HL-60 (cell line): Measurements from ENCODE around the gene ZBTB34.

Experiments used
- DNase-seq, 2 experiments: peaks; one replicate each; pipeline ENCODE4 v3.0.0-alpha.2; 2010 to 2020; ENCODE audit warnings: low read depth in 1 of 2, low spot score in 1 of 2
- H3K27ac ChIP-seq: fragments of 250-450 bp; sonication (Bioruptor Pico); replicated peaks from 2 replicates; pipeline ENCODE4 v1.5.1; 2020; ENCODE audit warnings: mild to moderate bottlenecking, moderate library complexity
- H3K27me3 ChIP-seq: fragments of 250-450 bp; sonication (Bioruptor Pico); 2 replicates; pipeline ENCODE4 v1.5.1; 2021; ENCODE audit warnings: mild to moderate bottlenecking, moderate library complexity; ENCODE audit not compliant: insufficient read depth, poor library complexity, severe bottlenecking
- H3K4me3 ChIP-seq: replicated peaks from 2 replicates; pipeline ENCODE4 v1.5.1; 2011; ENCODE audit warnings: mild to moderate bottlenecking, control low read depth, low read length; ENCODE audit not compliant: insufficient read depth
- CTCF ChIP-seq: IDR thresholded peaks from one replicate; pipeline ENCODE4 v1.5.1; 2011; ENCODE audit warnings: low read length, control low read depth, inconsistent platforms; ENCODE audit not compliant: insufficient read depth
- GABPA ChIP-seq: IDR thresholded peaks from 2 replicates; pipeline ENCODE4 v1.6.1; 2012; ENCODE audit warnings: low read depth
- POLR2AphosphoS5 ChIP-seq: IDR thresholded peaks from 2 replicates; pipeline ENCODE4 v1.6.1; 2012; ENCODE audit warnings: low read depth
- SPI1 ChIP-seq: IDR thresholded peaks from 2 replicates; pipeline ENCODE4 v1.6.1; 2012; ENCODE audit warnings: low read depth, mild to moderate bottlenecking, borderline replicate concordance
- TF ChIP-seq, protein P1 (sequence below): IDR thresholded peaks from 2 replicates; pipeline ENCODE4 v1.6.1; 2012; ENCODE audit warnings: low read depth; ENCODE audit not compliant: insufficient replicate concordance

Gene ZBTB34

GRCh38 chr9:126838055-126838811, 22.2 kb upstream of the ZBTB34 start:
- H3K4me3 ChIP-seq: no peak overlapping the region
- H3K27ac ChIP-seq: no peak overlapping the region
- DNase-seq: no peak
- H3K27me3 ChIP-seq: no peaks in the 10 kb centered on the region
- TF ChIP-seq GABPA: no peak
- TF ChIP-seq SPI1: no peak
- TF ChIP-seq, protein P1, sequence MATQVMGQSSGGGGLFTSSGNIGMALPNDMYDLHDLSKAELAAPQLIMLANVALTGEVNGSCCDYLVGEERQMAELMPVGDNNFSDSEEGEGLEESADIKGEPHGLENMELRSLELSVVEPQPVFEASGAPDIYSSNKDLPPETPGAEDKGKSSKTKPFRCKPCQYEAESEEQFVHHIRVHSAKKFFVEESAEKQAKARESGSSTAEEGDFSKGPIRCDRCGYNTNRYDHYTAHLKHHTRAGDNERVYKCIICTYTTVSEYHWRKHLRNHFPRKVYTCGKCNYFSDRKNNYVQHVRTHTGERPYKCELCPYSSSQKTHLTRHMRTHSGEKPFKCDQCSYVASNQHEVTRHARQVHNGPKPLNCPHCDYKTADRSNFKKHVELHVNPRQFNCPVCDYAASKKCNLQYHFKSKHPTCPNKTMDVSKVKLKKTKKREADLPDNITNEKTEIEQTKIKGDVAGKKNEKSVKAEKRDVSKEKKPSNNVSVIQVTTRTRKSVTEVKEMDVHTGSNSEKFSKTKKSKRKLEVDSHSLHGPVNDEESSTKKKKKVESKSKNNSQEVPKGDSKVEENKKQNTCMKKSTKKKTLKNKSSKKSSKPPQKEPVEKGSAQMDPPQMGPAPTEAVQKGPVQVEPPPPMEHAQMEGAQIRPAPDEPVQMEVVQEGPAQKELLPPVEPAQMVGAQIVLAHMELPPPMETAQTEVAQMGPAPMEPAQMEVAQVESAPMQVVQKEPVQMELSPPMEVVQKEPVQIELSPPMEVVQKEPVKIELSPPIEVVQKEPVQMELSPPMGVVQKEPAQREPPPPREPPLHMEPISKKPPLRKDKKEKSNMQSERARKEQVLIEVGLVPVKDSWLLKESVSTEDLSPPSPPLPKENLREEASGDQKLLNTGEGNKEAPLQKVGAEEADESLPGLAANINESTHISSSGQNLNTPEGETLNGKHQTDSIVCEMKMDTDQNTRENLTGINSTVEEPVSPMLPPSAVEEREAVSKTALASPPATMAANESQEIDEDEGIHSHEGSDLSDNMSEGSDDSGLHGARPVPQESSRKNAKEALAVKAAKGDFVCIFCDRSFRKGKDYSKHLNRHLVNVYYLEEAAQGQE: no peak
- TF ChIP-seq POLR2AphosphoS5: no peak
- no peak for TF ChIP-seq CTCF

DNA sequence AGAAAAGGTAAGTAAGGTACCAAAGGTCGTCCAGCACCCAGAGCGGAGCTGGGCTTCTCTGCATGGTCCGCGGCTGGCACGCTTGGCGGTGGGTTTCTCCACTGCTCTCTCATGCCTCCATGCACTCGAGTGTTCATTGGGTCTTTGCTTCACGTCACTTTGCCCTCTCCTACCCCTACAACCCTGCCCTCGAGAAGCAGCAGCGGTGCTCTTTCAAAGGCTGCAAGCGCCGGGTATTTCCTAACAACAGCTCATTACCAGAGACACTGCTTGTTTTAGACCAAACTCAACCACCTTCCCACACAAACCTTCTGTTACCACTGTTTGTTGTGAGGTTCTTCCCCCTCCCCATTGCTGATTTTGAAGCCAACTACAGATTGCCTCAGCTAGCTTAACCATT, 21.5 kb upstream of the ZBTB34 start:
- DNase-seq: no peak
- Histone ChIP-seq H3K27me3 (no peaks in the 10 kb centered on the region), H3K27ac (no peak overlapping the region), H3K4me3 (no peak overlapping the region)
- no peak for TF ChIP-seq CTCF
- no peak for TF ChIP-seq POLR2AphosphoS5
- TF ChIP-seq GABPA: no peak
- no peak for TF ChIP-seq SPI1
- TF ChIP-seq, protein P1: no peak

GRCh38 chr9:126839301-126839700, 21.1 kb upstream of the ZBTB34 start:
- H3K27ac ChIP-seq: no peak overlapping the region
- H3K27me3 ChIP-seq: no peaks in the 10 kb centered on the region
- no peak overlapping the region for H3K4me3 ChIP-seq
- TF ChIP-seq POLR2AphosphoS5: no peak
- TF ChIP-seq CTCF: no peak
- TF ChIP-seq, protein P1: no peak
- TF ChIP-seq SPI1: no peak
- no peak for TF ChIP-seq GABPA
- DNase-seq: no peak
